Suprapubic skin (tissue), 4 donors: ENCODE results near the gene BOLA3.

Source experiments
- CTCF ChIP-seq, 2 donors: fragments of 200-600 bp in 1 of 2; fragments of 450-650 bp in 1 of 2; sonication (generic) in 1 of 2; IDR thresholded peaks; one replicate each; pipeline ENCODE4 v1.5.1; 2016 to 2019; ENCODE audit warnings: antibody characterized with exemption in 2 of 2, mild to moderate bottlenecking in 1 of 2, moderate library complexity in 1 of 2
- EP300 ChIP-seq: sonication (generic); formaldehyde crosslinking; IDR thresholded peaks from one replicate; pipeline ENCODE4 v1.6.1; 2017; ENCODE audit warnings: antibody characterized with exemption
- POLR2AphosphoS5 ChIP-seq, 3 donors: sonication (generic); formaldehyde crosslinking; IDR thresholded peaks; one replicate each; pipeline ENCODE4 v1.6.1; 2017; ENCODE audit warnings: antibody characterized with exemption in 3 of 3

- no peak for TF ChIP-seq POLR2AphosphoS5 (IDR thresholded peaks at IDR 0.05)
- TF ChIP-seq CTCF (IDR thresholded peaks at IDR 0.05) = no peak
- no peak for TF ChIP-seq EP300
These were observed 47.9 kb downstream of the BOLA3 start for GRCh38 chr2:74099835-74100234.
